Vagina (tissue), 2 donors: ENCODE data around the gene PIK3R6.

ENCODE experiments used
- CTCF ChIP-seq, 3 experiments: fragments of 450-650 bp in 2 of 3; fragments of 200-600 bp in 1 of 3; sonication (generic) in 1 of 3; IDR thresholded peaks; one replicate each; pipeline ENCODE4 v1.5.1; 2017 to 2019; ENCODE audit warnings: antibody characterized with exemption in 3 of 3, mild to moderate bottlenecking in 2 of 3, moderate library complexity in 2 of 3
- POLR2A ChIP-seq, 2 donors: fragments of 450-650 bp; IDR thresholded peaks; one replicate each; pipeline ENCODE4 v1.6.1; 2017; ENCODE audit warnings: antibody characterized with exemption in 2 of 2, mild to moderate bottlenecking in 2 of 2, moderate library complexity in 2 of 2

DNA sequence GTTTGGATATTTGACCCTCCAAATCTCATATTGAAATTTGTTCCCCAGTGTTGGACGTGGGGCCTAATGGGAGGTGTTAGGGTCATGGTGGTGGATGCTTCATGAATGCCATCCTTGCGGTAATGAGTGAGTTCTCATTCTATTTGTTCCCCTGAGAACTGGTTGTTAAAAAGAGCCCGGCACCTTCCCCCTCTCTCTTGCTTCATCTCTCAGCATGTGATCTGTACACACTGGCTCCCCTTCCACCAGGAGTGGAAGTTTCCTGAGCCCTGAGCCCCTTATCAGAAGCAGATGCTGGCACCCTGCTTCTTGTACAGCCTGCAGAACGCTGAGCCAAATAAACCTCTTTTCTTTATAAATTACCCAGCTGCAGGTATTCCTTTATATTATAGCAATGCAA, 25.6 kb downstream of the PIK3R6 start:
- TF ChIP-seq CTCF (IDR thresholded peaks at IDR 0.05) (no peak), POLR2A (IDR thresholded peaks at IDR 0.05) (no peak)
